Activated CD4-positive, alpha-beta T cell treated with anti-CD3 and anti-CD28 coated beads, Interleukin-2, Interleukin-6, amounts not matched to agents 100 ng/mL and 50 ng/mL, durations not matched to agents 16 hours and 8 hours (primary cell): ENCODE measurements around the gene TPD52L1.

Experiments
- DNase-seq: peaks from one replicate; pipeline ENCODE4 v3.0.0-alpha.2; 2020

The TPD52L1 gene

GRCh38 chr6:125215252-125215819 is 61.8 kb downstream of the TPD52L1 start:
- no peak for DNase-seq

DNA sequence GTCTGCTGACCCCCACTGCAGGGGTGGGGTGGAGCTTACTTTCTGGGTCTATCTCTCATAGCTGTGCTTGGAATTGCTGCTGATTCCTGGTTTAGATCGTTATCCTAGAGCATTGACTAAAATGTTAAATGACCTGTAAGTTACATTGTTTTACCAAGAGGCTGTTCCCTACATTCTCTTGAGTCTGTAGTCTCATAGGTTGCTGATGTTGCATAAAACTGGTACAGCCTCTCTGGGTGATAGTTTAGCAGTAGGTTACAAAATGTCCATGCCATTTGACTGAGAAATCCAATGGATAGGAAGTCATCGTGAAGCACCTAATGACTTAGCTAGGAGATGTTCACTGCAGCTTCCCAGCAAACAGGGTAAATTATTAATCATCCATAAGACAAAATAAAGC is 62.4 kb downstream of the TPD52L1 start:
- no peak for DNase-seq

GRCh38 chr6:125217369-125217768 is 63.8 kb downstream of the TPD52L1 start:
- no peak for DNase-seq

GRCh38 chr6:125217992-125218391 is 64.4 kb downstream of the TPD52L1 start:
- DNase-seq = no peak

- no peak for DNase-seq
Measured at GRCh38 chr6:125219361-125219895, 65.9 kb downstream of the TPD52L1 start.

GRCh38 chr6:125220712-125221111 is 67.1 kb downstream of the TPD52L1 start:
- DNase-seq = no peak

GRCh38 chr6:125222531-125223455 is 69.2 kb downstream of the TPD52L1 start:
- DNase-seq = no peak

DNA sequence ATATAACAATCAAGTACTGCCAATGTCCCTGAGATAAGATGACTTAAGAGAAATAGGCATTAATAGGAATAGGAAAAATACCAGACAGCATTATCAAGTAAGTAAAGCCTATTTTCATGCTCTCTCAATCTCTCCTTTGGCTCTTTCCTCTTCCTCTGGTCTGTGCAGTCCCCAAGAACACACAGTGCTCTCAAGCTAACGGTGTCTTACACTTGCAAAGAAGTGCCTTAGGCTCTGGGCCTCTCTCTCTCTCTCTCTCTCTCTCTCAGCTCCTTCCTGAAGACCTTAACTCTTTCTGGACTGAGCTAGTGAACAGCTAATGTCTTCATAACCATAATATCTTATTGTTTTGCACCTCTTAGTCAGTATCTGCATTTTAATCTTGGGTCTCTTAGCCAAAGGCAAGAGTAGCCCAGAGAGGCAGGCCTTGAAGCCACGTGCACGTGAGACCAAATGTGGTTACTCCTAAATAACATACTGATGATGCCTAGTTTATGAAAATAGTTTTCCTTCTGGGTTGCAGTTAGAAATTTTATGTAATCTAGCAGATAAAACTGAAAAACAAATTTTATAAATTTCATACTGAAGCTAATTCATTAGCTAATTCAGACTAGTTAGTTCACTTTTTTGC is 70.8 kb downstream of the TPD52L1 start:
- DNase-seq = no peak

GRCh38 chr6:125227244-125227643 is 73.7 kb downstream of the TPD52L1 start:
- no peak for DNase-seq

- no peak for DNase-seq
Measured at GRCh38 chr6:125228981-125229479, 75.5 kb downstream of the TPD52L1 start.

GRCh38 chr6:125230674-125231073 is 77.1 kb downstream of the TPD52L1 start:
- no peak for DNase-seq

DNA sequence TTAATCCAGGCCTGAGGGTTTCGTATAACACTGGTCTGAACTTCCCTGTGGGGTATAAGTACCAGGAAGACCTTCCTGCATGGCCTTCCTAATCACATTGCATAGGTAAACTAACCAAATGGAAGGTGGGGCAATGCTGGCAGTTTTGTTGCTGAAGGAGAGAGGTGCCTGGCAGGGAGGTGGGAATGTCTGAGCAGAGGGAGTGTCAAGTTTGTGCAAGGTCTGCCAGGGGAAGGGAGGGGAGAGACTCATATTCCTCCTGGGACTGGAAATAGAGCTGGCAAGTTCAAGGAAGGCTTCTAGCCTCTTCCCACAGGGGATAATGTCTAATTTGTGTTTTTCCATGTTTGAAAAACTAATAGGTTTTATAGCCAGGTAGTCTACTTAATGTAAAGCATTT is 77.6 kb downstream of the TPD52L1 start:
- DNase-seq = no peak

GRCh38 chr6:125231574-125232343 is 78.2 kb downstream of the TPD52L1 start:
- DNase-seq = no peak

DNA sequence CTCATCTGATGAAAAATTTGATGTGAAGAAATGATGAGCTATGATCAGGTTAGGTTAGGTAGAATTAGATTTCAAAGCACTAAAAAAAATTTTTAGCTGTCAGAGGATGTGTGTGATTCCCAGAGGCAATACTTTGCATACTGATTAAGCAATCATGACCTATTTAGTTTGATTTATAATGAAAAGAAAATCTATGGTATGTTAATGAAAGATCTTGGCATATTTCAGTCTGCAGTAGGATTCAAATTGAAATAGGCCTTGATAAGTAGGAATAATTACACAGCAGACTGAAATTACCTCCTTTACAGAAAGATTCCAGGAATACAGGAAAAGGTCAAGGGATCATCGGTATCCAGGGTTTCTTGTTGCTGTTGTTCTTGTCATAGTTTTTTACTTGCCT is 78.9 kb downstream of the TPD52L1 start:
- no peak for DNase-seq

GRCh38 chr6:125233202-125233601 is 79.6 kb downstream of the TPD52L1 start:
- no peak for DNase-seq

GRCh38 chr6:125236536-125237327 is 83.2 kb downstream of the TPD52L1 start:
- no peak for DNase-seq

- DNase-seq = no peak
Measured at GRCh38 chr6:125237764-125238163, 84.2 kb downstream of the TPD52L1 start.

- DNase-seq = no peak
Measured at GRCh38 chr6:125245109-125245508, 91.5 kb downstream of the TPD52L1 start.

DNA sequence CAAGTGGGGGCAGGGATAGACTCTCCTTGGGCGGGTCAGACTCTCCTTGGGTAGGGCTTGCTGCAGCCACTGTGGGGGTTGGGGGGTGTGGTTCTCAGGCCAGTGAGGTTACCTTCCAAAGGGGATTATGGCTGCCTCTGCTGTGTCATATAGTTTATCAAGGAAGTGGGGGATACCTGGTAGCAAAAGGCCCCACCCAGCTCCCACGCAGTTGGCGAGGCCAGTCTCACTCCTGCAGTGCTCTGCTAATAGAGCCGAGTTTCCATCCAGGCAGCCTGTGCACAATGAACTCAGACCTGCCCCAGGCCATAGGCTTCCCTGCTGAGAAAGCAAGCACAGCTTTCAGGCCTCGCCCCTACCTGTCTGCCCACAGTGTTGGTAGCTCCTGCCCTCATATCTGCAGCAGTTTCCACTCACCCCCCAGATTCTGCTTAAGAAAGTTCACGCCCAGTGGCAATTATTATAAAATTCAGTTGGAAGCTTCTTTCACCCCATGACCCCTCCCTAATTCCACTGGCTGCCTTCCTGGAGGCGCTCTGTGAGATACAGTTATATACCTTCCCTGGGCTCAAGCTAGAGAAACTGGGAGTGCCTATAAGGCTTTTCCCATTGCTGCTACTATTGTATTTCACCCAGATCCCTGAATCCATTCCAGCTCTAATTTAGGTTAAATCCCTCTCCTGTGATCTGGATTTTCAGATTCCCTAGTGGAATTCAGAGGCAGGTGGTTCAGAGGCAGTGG is 92.1 kb downstream of the TPD52L1 start:
- no peak for DNase-seq

GRCh38 chr6:125246566-125246965 is 93.0 kb downstream of the TPD52L1 start:
- no peak for DNase-seq

- no peak for DNase-seq
Measured at GRCh38 chr6:125248136-125248535, 94.6 kb downstream of the TPD52L1 start.
